IPS-18c (cell line): Measurements from ENCODE around the gene WDR76.
"Not testable (repeated sequence)": the region's sequence is repeated elsewhere in the genome, so short reads cannot be mapped to it uniquely, and the experiment has no call there.

Experiments
- H3K4me3 ChIP-seq: 2 replicates; pipeline ENCODE4 v1.7.0; 2013; ENCODE audit warnings: low read depth, mild to moderate bottlenecking, low read length, moderate library complexity; ENCODE audit not compliant: insufficient read depth
- H3K9me3 ChIP-seq: one replicate; pipeline ENCODE4 v1.6.1; 2013; ENCODE audit warnings: mild to moderate bottlenecking, low read length, moderate library complexity; ENCODE audit not compliant: control insufficient read depth, insufficient read depth

The WDR76 gene

GRCh38 chr15:43808435-43808950 lies 18.3 kb upstream of the WDR76 start:
- Histone ChIP-seq H3K9me3 (no peaks in the 10 kb centered on the region), H3K4me3 (no peak overlapping the region)

GRCh38 chr15:43808960-43809678 lies 17.7 kb upstream of the WDR76 start:
- Histone ChIP-seq H3K9me3 (no peaks in the 10 kb centered on the region), H3K4me3 (no peak overlapping the region)

GRCh38 chr15:43815064-43815463 lies 11.7 kb upstream of the WDR76 start:
- H3K9me3 ChIP-seq, H3K4me3 ChIP-seq: not testable (repeated sequence)

- Histone ChIP-seq H3K4me3 (no peak overlapping the region), H3K9me3 (peaks cover 4% of the 10 kb centered on the region)
Measured at GRCh38 chr15:43821505-43821904, 5.3 kb upstream of the WDR76 start.

- H3K9me3 ChIP-seq: peaks cover 4% of the 10 kb centered on the region
- H3K4me3 ChIP-seq: peak within 1 kb of the TSS; percentile 92
Measured at GRCh38 chr15:43824302-43825246, 2.2 kb upstream of the WDR76 start, which contains the start of gene MFAP1. Gene MFAP1 (minus strand): TSS chr15:43824690. CDS start chr15:43824569, 121 bp downstream.

- not testable (repeated sequence) for H3K4me3 ChIP-seq, H3K9me3 ChIP-seq
Measured at GRCh38 chr15:43825305-43825704, 1.5 kb upstream of the WDR76 start.

GRCh38 chr15:43826029-43826507 lies 734 bp upstream of the WDR76 start:
- Histone ChIP-seq H3K4me3 (no peak overlapping the region; the same call in 1 of the 2 replicates), H3K9me3 (peaks cover 4% of the 10 kb centered on the region)

GRCh38 chr15:43828061-43828657 lies 1.4 kb downstream of the WDR76 start:
- H3K9me3 ChIP-seq: peaks cover 4% of the 10 kb centered on the region
- no peak overlapping the region for H3K4me3 ChIP-seq

- H3K4me3 ChIP-seq, H3K9me3 ChIP-seq: not testable (repeated sequence)
Measured at GRCh38 chr15:43829951-43830540, 3.2 kb downstream of the WDR76 start.

GRCh38 chr15:43830691-43831275 lies 4.0 kb downstream of the WDR76 start:
- not testable (repeated sequence) for H3K4me3 ChIP-seq, H3K9me3 ChIP-seq

- H3K4me3 ChIP-seq, H3K9me3 ChIP-seq: not testable (repeated sequence)
Measured at GRCh38 chr15:43831519-43832052, 4.8 kb downstream of the WDR76 start.

GRCh38 chr15:43832485-43832884 lies 5.7 kb downstream of the WDR76 start:
- not testable (repeated sequence) for H3K4me3 ChIP-seq, H3K9me3 ChIP-seq

GRCh38 chr15:43845421-43845820 lies 18.6 kb downstream of the WDR76 start:
- Histone ChIP-seq H3K9me3 (no peaks in the 10 kb centered on the region), H3K4me3 (no peak overlapping the region)

GRCh38 chr15:43851251-43851650 lies 24.4 kb downstream of the WDR76 start:
- Histone ChIP-seq H3K4me3 (no peak overlapping the region), H3K9me3 (no peaks in the 10 kb centered on the region)

- H3K9me3 ChIP-seq: no peaks in the 10 kb centered on the region
- no peak overlapping the region for H3K4me3 ChIP-seq
Measured at GRCh38 chr15:43852607-43853006, 25.8 kb downstream of the WDR76 start.

- Histone ChIP-seq H3K4me3 (no peak overlapping the region), H3K9me3 (no peaks in the 10 kb centered on the region)
Measured at GRCh38 chr15:43854801-43855200, 28.0 kb downstream of the WDR76 start.
